ENCODE data around the gene THOC6.

The THOC6 gene

DNA sequence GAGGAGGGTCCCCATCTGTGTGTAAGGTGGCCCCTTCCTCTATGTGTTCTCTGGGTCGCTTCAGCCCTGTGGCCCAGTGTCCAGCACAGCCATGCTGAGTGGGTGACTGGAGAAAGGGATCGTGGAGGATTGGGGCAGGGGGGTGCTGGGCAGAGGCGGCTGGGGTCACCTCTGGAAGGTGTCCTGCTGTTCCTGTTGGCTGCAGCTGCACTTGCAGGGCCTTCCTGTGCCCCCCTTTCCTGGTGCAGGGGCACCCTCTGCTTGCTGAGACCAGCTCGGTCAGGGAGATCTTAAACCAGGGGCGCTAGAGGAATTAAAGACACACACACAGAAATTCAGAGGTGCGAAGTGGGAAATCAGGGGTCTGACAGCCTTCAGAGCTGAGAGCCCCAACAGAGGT, 52.7 kb downstream of the THOC6 start:
- Mint-ChIP-seq H3K36me3 (ENCODE audit: low read depth) (no peaks in the 10 kb centered on the region), H3K27me3 (ENCODE audit: low read depth, poor library complexity) (peaks cover 24% of the 10 kb centered on the region)
- DNase-seq = no peak

More for the DNA sequence above, 52.7 kb downstream of the THOC6 start:
- Mint-ChIP-seq H3K27ac (no peak overlapping the region), H3K9me3 (no peaks in the 10 kb centered on the region), H3K4me3 (no peak overlapping the region), H3K4me1 (peaks cover 43% of the 10 kb centered on the region)
- TF ChIP-seq, protein P1, sequence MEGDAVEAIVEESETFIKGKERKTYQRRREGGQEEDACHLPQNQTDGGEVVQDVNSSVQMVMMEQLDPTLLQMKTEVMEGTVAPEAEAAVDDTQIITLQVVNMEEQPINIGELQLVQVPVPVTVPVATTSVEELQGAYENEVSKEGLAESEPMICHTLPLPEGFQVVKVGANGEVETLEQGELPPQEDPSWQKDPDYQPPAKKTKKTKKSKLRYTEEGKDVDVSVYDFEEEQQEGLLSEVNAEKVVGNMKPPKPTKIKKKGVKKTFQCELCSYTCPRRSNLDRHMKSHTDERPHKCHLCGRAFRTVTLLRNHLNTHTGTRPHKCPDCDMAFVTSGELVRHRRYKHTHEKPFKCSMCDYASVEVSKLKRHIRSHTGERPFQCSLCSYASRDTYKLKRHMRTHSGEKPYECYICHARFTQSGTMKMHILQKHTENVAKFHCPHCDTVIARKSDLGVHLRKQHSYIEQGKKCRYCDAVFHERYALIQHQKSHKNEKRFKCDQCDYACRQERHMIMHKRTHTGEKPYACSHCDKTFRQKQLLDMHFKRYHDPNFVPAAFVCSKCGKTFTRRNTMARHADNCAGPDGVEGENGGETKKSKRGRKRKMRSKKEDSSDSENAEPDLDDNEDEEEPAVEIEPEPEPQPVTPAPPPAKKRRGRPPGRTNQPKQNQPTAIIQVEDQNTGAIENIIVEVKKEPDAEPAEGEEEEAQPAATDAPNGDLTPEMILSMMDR (IDR thresholded peaks at IDR 0.05) = no peak
